Measurements from ENCODE around the gene CALN1.

Gene CALN1

DNA sequence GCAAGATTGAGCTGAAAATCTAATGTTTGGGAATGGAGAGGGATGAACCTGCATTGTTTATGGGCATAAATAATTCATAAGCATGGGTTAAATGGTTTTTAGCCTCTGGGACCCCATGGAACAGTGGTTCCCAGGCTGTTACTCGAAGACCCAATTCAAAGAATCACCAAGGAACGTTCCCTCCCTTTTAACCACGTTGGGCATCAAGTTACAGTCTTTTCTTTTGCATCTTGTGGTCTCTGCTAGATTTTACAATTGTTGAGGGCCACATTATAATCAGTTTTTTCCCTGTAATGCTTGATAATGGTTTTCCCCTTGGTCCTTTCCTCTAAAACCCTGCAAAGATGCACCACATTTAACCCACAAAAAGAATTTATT is 2.5 kb downstream of the CALN1 start:
- Histone ChIP-seq H3K4me3 (ENCODE audit: low read length) (no peak overlapping the region), H3K4me1 (ENCODE audit: control insufficient read depth, insufficient read depth, low read length) (no peaks in the 10 kb centered on the region), H3K27me3 (ENCODE audit: control insufficient read depth, insufficient read depth, low read length) (no peaks in the 10 kb centered on the region), H3K9me3 (ENCODE audit: control insufficient read depth, insufficient read depth, low read length) (no peaks in the 10 kb centered on the region), H3K27ac (ENCODE audit: low read length) (no peak overlapping the region), H3K36me3 (ENCODE audit: control insufficient read depth, insufficient read depth, low read length) (no peaks in the 10 kb centered on the region)
- WGBS (ENCODE audit: insufficient coverage, insufficient read length): no CpG with 5 or more reads among the region's 3 CpGs
- no peak for DNase-seq (ENCODE audit: low read depth, low spot score)

DNA sequence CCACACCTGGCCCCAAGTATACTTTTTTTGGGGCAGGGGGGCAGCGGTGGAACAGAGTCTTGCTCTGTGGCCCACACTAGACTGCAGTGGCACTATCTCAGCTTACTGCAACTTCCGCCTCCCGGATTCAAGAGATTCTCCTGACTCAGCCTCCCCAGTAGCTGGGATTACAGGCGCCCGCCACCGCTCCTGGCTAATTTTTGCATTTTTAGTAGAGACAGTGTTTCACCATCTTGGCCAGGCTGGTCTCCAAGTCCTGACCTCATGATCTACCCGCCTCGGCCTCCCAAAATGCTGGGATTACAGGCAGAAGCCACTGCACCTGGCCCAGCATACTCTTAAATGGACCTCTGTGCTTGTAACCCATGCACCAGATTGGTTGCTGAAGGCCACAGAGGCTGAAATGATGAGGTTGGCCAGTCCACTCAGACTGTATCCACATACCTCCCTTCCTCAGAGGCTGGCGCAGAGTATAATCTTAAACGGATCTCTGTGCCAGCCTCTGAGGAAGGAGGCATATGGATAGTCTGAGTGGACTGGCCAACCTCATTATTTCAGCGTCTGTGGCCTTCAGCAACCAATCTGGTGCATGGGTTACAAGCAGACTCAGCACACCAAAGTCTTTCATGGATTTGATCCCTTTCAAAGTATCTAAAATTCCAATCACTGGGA is 3.0 kb downstream of the CALN1 start:
- Histone ChIP-seq H3K27ac (ENCODE audit: low read length) (no peak overlapping the region), H3K27me3 (ENCODE audit: control insufficient read depth, insufficient read depth, low read length) (no peaks in the 10 kb centered on the region), H3K4me3 (ENCODE audit: low read length) (no peak overlapping the region), H3K9me3 (ENCODE audit: control insufficient read depth, insufficient read depth, low read length) (no peaks in the 10 kb centered on the region), H3K36me3 (ENCODE audit: control insufficient read depth, insufficient read depth, low read length) (no peaks in the 10 kb centered on the region), H3K4me1 (ENCODE audit: control insufficient read depth, insufficient read depth, low read length) (no peaks in the 10 kb centered on the region)
- DNase-seq (ENCODE audit: low read depth, low spot score): no peak
- no CpG with 5 or more reads among the region's 11 CpGs for WGBS (ENCODE audit: insufficient coverage, insufficient read length)

DNA sequence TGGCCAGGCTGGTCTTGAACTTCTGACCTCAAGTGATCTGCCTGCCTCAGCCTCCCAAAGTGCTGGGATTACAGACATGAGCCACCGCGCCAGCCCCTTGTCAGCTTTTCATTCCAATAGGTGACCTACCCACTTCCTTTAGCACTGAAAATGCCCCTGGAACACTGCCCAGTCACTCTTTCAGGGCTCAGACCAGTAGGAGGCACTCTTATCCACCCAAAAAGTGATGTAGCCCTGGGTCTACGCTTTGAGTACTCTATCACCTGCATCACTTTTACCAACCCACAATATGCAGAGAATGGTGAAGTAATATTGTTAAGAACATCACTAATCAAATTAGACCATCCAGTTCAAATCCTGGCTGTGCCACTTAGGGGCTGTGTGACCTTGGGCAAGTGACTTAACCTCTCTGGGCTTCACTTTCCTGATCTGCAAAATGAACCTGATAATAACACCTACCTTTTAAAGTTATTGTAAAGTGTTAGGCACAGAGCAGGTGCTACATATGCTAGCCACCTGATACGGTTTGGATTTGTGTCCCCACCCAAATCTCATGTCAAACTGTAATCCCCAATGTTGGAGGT is 5.2 kb downstream of the CALN1 start:
- DNase-seq (ENCODE audit: low read depth, low spot score): no peak
- WGBS (ENCODE audit: insufficient coverage, insufficient read length): no CpG with 5 or more reads among the region's 4 CpGs
- H3K9me3 ChIP-seq (ENCODE audit: control insufficient read depth, insufficient read depth, low read length): no peaks in the 10 kb centered on the region
- no peaks in the 10 kb centered on the region for H3K36me3 ChIP-seq (ENCODE audit: control insufficient read depth, insufficient read depth, low read length)
- no peak overlapping the region for H3K27ac ChIP-seq (ENCODE audit: low read length)
- H3K4me1 ChIP-seq (ENCODE audit: control insufficient read depth, insufficient read depth, low read length): no peaks in the 10 kb centered on the region
- no peak overlapping the region for H3K4me3 ChIP-seq (ENCODE audit: low read length)
- H3K27me3 ChIP-seq (ENCODE audit: control insufficient read depth, insufficient read depth, low read length): no peaks in the 10 kb centered on the region

DNA sequence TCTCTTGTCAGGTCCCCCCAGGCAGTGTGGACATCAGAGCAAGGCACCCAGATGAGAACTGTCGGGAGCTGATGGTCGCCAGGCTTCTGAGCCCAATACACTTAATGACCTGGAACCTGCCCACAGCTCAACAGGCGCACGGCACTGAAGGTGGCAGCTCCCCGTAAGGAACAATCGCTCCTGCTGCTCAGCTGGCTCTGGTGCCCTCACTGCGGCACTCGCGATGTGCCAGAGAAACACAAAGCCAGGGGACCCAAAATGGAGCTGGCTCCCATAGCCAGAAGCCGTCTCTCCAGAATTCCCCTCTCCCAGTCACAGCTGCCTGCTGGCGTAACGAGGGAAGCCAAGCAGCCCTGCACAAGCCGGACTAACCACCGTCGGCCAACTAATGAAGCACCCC is 6.3 kb downstream of the CALN1 start:
- no peak overlapping the region for H3K27ac ChIP-seq (ENCODE audit: low read length)
- H3K36me3 ChIP-seq (ENCODE audit: control insufficient read depth, insufficient read depth, low read length): no peaks in the 10 kb centered on the region
- no peaks in the 10 kb centered on the region for H3K4me1 ChIP-seq (ENCODE audit: control insufficient read depth, insufficient read depth, low read length)
- H3K9me3 ChIP-seq (ENCODE audit: control insufficient read depth, insufficient read depth, low read length): no peaks in the 10 kb centered on the region
- no peak for DNase-seq (ENCODE audit: low read depth, low spot score)
- H3K27me3 ChIP-seq (ENCODE audit: control insufficient read depth, insufficient read depth, low read length): no peaks in the 10 kb centered on the region
- no peak overlapping the region for H3K4me3 ChIP-seq (ENCODE audit: low read length)
- no CpG with 5 or more reads among the region's 15 CpGs for WGBS (ENCODE audit: insufficient coverage, insufficient read length)

DNA sequence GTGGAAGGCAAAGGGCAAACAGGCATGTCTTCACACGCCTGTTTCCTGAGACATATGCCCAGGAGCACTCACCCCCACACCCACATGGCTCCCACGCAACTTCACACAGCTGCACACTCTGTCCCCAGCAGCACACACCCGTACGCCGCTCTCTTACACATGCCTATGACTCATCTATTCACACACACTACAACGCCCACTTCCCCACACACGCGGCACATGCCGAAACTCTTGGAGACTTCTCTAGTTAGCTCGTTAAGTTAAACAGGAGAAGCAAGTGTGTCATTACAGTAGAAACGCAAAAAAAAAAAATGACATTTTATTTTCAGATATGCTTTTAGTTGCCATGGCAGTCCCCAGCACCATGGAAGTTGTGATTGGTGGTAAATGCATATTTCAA is 6.7 kb downstream of the CALN1 start:
- Histone ChIP-seq H3K27ac (ENCODE audit: low read length) (no peak overlapping the region), H3K36me3 (ENCODE audit: control insufficient read depth, insufficient read depth, low read length) (no peaks in the 10 kb centered on the region), H3K4me1 (ENCODE audit: control insufficient read depth, insufficient read depth, low read length) (no peaks in the 10 kb centered on the region), H3K9me3 (ENCODE audit: control insufficient read depth, insufficient read depth, low read length) (no peaks in the 10 kb centered on the region), H3K27me3 (ENCODE audit: control insufficient read depth, insufficient read depth, low read length) (no peaks in the 10 kb centered on the region), H3K4me3 (ENCODE audit: low read length) (no peak overlapping the region)
- no peak for DNase-seq (ENCODE audit: low read depth, low spot score)
- WGBS (ENCODE audit: insufficient coverage, insufficient read length): 100% methylated on average over 6 of the region's 11 CpGs

DNA sequence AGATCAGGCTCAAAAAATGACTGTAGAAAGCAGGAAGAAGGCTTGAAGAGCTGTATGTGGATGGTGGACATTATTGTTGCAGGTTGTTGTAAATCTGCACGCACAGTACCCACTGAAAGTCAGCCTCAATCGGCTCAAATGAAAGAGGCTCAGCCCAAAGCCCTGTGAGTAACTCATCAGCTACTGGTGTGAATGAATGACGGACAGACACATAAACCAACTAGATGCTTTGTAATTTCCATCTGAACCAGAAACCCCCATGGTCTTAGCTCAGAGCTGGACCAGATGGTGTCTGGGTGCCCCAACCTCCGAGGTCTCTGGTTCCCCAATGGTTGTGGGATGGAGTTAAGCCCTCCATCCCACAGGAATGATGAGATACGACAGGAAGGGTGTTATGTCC is 7.4 kb downstream of the CALN1 start:
- DNase-seq (ENCODE audit: low read depth, low spot score): no peak
- no peak overlapping the region for H3K4me3 ChIP-seq (ENCODE audit: low read length)
- no peaks in the 10 kb centered on the region for H3K4me1 ChIP-seq (ENCODE audit: control insufficient read depth, insufficient read depth, low read length)
- no peaks in the 10 kb centered on the region for H3K9me3 ChIP-seq (ENCODE audit: control insufficient read depth, insufficient read depth, low read length)
- H3K27me3 ChIP-seq (ENCODE audit: control insufficient read depth, insufficient read depth, low read length): no peaks in the 10 kb centered on the region
- WGBS (ENCODE audit: insufficient coverage, insufficient read length): no CpG with 5 or more reads among the region's 5 CpGs
- H3K27ac ChIP-seq (ENCODE audit: low read length): no peak overlapping the region
- H3K36me3 ChIP-seq (ENCODE audit: control insufficient read depth, insufficient read depth, low read length): no peaks in the 10 kb centered on the region

DNA sequence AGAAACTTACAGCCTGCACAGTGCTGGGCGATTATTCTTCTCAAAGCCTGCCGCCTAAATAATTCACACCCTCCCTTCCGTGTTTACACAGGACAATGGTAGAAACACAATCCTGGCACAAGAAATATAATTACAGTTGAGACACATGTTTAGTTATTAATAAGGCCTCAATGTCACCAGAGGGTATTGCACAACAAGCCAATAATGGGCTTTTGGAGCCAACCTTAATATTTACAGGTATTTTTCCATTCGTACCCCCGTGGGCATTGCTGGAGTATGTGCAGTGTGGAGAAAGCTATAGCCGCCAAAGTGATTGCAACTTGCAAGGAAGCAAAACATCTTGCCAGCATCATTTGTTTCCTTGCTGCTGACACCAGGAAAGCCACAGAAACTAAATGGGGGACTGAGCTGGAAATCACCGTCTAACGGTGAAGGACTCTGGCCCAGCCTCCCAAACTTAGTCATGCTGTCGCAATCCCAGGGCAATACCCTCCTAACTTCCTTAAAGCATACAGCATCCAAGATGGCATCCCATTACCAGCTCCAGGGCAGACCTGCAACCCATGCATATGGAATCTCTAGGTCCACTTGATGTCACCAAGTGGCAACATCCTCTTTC is 8.6 kb downstream of the CALN1 start:
- no peaks in the 10 kb centered on the region for H3K36me3 ChIP-seq (ENCODE audit: control insufficient read depth, insufficient read depth, low read length)
- H3K27ac ChIP-seq (ENCODE audit: low read length): no peak overlapping the region
- WGBS (ENCODE audit: insufficient coverage, insufficient read length): no CpG with 5 or more reads among the region's 9 CpGs
- no peaks in the 10 kb centered on the region for H3K4me1 ChIP-seq (ENCODE audit: control insufficient read depth, insufficient read depth, low read length)
- H3K4me3 ChIP-seq (ENCODE audit: low read length): no peak overlapping the region
- DNase-seq (ENCODE audit: low read depth, low spot score): no peak
- no peaks in the 10 kb centered on the region for H3K27me3 ChIP-seq (ENCODE audit: control insufficient read depth, insufficient read depth, low read length)
- H3K9me3 ChIP-seq (ENCODE audit: control insufficient read depth, insufficient read depth, low read length): no peaks in the 10 kb centered on the region

DNA sequence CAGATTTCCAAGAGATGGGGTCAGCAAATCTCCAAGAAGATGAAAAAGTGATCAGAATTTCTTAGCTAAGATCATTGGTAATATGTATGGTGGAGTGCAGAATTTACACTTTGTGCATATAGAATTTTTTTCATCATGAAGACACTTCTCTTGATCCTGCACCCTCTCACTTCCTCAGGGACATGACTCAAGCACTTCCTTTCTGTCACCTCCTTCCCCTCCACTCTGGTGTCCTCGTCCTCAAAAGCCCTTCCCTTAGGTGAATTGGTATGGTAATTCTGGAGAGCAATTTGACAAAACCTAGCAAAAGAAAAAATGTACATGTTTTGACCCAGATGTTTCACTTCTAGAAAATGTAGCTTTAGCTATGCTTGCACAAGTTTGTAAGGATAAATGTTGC is 18.1 kb downstream of the CALN1 start:
- no peaks in the 10 kb centered on the region for H3K36me3 ChIP-seq (ENCODE audit: control insufficient read depth, insufficient read depth, low read length)
- no peaks in the 10 kb centered on the region for H3K9me3 ChIP-seq (ENCODE audit: control insufficient read depth, insufficient read depth, low read length)
- no CpG with 5 or more reads among the region's 1 CpG for WGBS (ENCODE audit: insufficient coverage, insufficient read length)
- no peak overlapping the region for H3K27ac ChIP-seq (ENCODE audit: low read length)
- no peak overlapping the region for H3K4me3 ChIP-seq (ENCODE audit: low read length)
- H3K4me1 ChIP-seq (ENCODE audit: control insufficient read depth, insufficient read depth, low read length): no peaks in the 10 kb centered on the region
- no peaks in the 10 kb centered on the region; the same call in 1 of the 2 replicates for H3K27me3 ChIP-seq (ENCODE audit: control insufficient read depth, insufficient read depth, low read length)
- no peak for DNase-seq (ENCODE audit: low read depth, low spot score)

DNA sequence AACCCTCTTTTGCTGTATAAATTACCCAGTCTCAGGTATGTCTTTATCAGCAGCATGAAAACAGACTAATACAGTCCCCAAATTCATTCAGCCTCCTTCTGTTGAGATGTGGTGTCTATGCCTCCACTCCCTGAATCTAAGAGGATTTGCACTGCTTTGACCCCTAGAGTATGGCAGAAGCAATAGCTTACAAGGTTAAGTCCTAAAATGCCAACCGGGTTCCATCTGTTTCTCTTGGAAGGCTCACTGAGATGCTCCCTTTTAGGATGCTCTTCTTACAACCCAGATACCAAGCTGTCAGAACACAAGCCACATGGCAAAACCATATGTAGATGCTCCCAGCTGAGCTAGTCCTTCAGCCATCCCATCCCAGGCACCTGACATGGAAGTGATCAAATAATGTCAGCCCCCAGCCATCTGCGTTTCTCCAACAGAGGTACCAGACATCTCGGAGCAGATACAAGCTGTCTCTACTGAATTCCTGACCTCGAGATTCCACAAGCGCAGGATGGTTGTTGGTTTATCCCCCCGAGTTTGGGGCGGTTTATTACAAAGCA is 20.2 kb downstream of the CALN1 start:
- no peak for DNase-seq (ENCODE audit: low read depth, low spot score)

DNA sequence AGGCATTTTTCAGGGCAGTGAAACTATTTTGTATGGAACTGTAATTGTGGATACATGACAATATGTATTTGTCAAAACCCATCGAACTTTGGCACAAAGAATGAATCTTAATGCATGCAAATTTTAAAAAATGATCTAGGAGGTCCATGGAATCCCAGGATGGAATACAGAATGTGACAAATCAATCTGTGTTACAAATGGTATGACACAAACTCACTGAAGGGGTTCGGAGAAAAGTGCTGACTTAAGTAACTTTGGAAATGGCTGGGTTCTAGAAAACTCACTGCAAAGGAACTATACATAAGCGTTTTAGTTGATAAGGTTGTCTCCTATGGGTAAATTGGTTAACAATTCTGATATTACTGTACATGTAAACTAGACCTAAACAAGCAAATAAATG is 26.0 kb downstream of the CALN1 start:
- Histone ChIP-seq H3K27me3 (ENCODE audit: control insufficient read depth, insufficient read depth, low read length) (no peaks in the 10 kb centered on the region), H3K9me3 (ENCODE audit: control insufficient read depth, insufficient read depth, low read length) (no peaks in the 10 kb centered on the region), H3K4me3 (ENCODE audit: low read length) (no peak overlapping the region), H3K27ac (ENCODE audit: low read length) (no peak overlapping the region), H3K4me1 (ENCODE audit: control insufficient read depth, insufficient read depth, low read length) (no peaks in the 10 kb centered on the region), H3K36me3 (ENCODE audit: control insufficient read depth, insufficient read depth, low read length) (no peaks in the 10 kb centered on the region)
- DNase-seq (ENCODE audit: low read depth, low spot score): no peak
- WGBS (ENCODE audit: insufficient coverage, insufficient read length): no CpG with 5 or more reads among the region's 3 CpGs

More for the DNA sequence above, 20.2 kb downstream of the CALN1 start:
- WGBS (ENCODE audit: insufficient coverage, insufficient read length): no CpG with 5 or more reads among the region's 7 CpGs
- no peak overlapping the region for H3K27ac ChIP-seq (ENCODE audit: low read length)
- H3K4me1 ChIP-seq (ENCODE audit: control insufficient read depth, insufficient read depth, low read length): no peaks in the 10 kb centered on the region
- H3K4me3 ChIP-seq (ENCODE audit: low read length): no peak overlapping the region
- H3K36me3 ChIP-seq (ENCODE audit: control insufficient read depth, insufficient read depth, low read length): no peaks in the 10 kb centered on the region
- H3K27me3 ChIP-seq (ENCODE audit: control insufficient read depth, insufficient read depth, low read length): no peaks in the 10 kb centered on the region
- no peaks in the 10 kb centered on the region for H3K9me3 ChIP-seq (ENCODE audit: control insufficient read depth, insufficient read depth, low read length)

Data from iPS DF 6.9 (cell line).